MCF 10A (cell line): ENCODE data around the gene DDX56. TPM values are rescaled to one million over a fixed set of nuclear protein-coding genes. Genes with fewer than 3 reads are reported as not detected.

Experiments used
- BruUV-seq: library from RNA; stranded (reverse); fragments of 400-500 nt; replicated peaks from 2 replicates; lab custom pipeline; 2021; lab: Mats Ljungman, UMichigan
- CTCF ChIA-PET: fragments of 300-600 bp; sonication (Branson Sonifier 250); formaldehyde crosslinking; extraction: SDS; loops from one replicate; lab custom pipeline; 2021; ENCODE audit warnings: antibody characterized with exemption, inconsistent platforms; lab: Yijun Ruan, JAX
- POLR2A ChIA-PET: fragments of 300-600, 350-650 bp; sonication (Branson Sonifier 250); formaldehyde crosslinking; extraction: SDS; loops from one replicate; lab custom pipeline; 2020; ENCODE audit warnings: antibody characterized with exemption, inconsistent platforms; lab: Yijun Ruan, JAX
- DNase-seq: peaks from one replicate; pipeline ENCODE4 v3.0.0-alpha.2; 2018; ENCODE audit not compliant: unreplicated experiment
- H3K27ac Mint-ChIP-seq: one replicate; pipeline ENCODE4 v1.8.0; 2022; ENCODE audit warnings: mild to moderate bottlenecking, low read depth, mixed read lengths; ENCODE audit not compliant: unreplicated experiment
- H3K27me3 Mint-ChIP-seq: one replicate; pipeline ENCODE4 v1.8.0; 2022; ENCODE audit warnings: mixed read lengths; ENCODE audit not compliant: insufficient read depth, unreplicated experiment
- H3K36me3 Mint-ChIP-seq: one replicate; pipeline ENCODE4 v1.8.0; 2022; ENCODE audit warnings: mild to moderate bottlenecking, moderate library complexity, mixed read lengths; ENCODE audit not compliant: insufficient read depth, unreplicated experiment
- H3K4me1 Mint-ChIP-seq: one replicate; pipeline ENCODE4 v1.8.0; 2022; ENCODE audit warnings: mixed read lengths; ENCODE audit not compliant: insufficient read depth, unreplicated experiment
- H3K4me3 Mint-ChIP-seq: one replicate; pipeline ENCODE4 v1.8.0; 2022; ENCODE audit warnings: mild to moderate bottlenecking, moderate library complexity, mixed read lengths; ENCODE audit not compliant: unreplicated experiment
- H3K9me3 Mint-ChIP-seq: one replicate; pipeline ENCODE4 v1.8.0; 2022; ENCODE audit warnings: mixed read lengths; ENCODE audit not compliant: unreplicated experiment
- CTCF ChIP-seq: fragments of 200-600 bp; IDR thresholded peaks from one replicate; pipeline ENCODE4 v1.8.0; 2022; ENCODE audit warnings: antibody characterized with exemption, mild to moderate bottlenecking; ENCODE audit not compliant: unreplicated experiment
- intact Hi-C: fragments of 100-400 bp; cut with micrococcal nuclease; formaldehyde crosslinking; loops from 2 replicates; pipeline ENCODE4 v1.14.1; 2022
- total RNA-seq: library from RNA; stranded (reverse); gene quantifications from 2 replicates; pipeline ENCODE4 v1.2.3, GENCODE V29; 2022

DDX56 gene
- total RNA-seq, 1 experiment from 2014 or later, result 104 TPM

- CTCF ChIA-PET, result no interaction called here
- peaks cover 8% of the 10 kb centered on the region for H3K9me3 Mint-ChIP-seq
- no TSS peak for BruUV-seq
- DNase-seq, result no peak
- POLR2A ChIA-PET, result interaction anchor here (0.6 kb wide), 1 partner anchor 501 kb away, joined by 4 read pairs; no protein-coding TSS in a partner anchor
- no peak overlapping the region for H3K4me3 Mint-ChIP-seq
- peaks cover 6% of the 10 kb centered on the region for H3K36me3 Mint-ChIP-seq
- intact Hi-C loops, result no loop called here
- H3K27me3 Mint-ChIP-seq, result peaks cover 34% of the 10 kb centered on the region
- H3K4me1 Mint-ChIP-seq, result no peaks in the 10 kb centered on the region
- no peak overlapping the region for H3K27ac Mint-ChIP-seq
- no peak for TF ChIP-seq CTCF
These were observed 53.1 kb downstream of the DDX56 start for GRCh38 chr7:44520574-44520973.

GRCh38 chr7:44519546-44519945 is 54.2 kb downstream of the DDX56 start:
- DNase-seq, result no peak
- POLR2A ChIA-PET, result no interaction called here
- Mint-ChIP-seq H3K36me3 (peaks cover 6% of the 10 kb centered on the region), H3K4me1 (no peaks in the 10 kb centered on the region), H3K4me3 (no peak overlapping the region), H3K9me3 (peaks cover 2% of the 10 kb centered on the region), H3K27me3 (peaks cover 26% of the 10 kb centered on the region), H3K27ac (no peak overlapping the region)
- intact Hi-C loops, result no loop called here
- CTCF ChIA-PET, result interaction anchor here (0.6 to 0.8 kb wide), 2 partner anchors 10 to 278 kb away, joined by 3 read pairs; no protein-coding TSS in a partner anchor
- BruUV-seq, result no TSS peak
- TF ChIP-seq CTCF, result no peak

- no peaks in the 10 kb centered on the region for H3K9me3 Mint-ChIP-seq
- no peaks in the 10 kb centered on the region for H3K4me1 Mint-ChIP-seq
These were observed 54.9 kb downstream of the DDX56 start for GRCh38 chr7:44518761-44519160.

GRCh38 chr7:44517175-44517574 is 56.5 kb downstream of the DDX56 start:
- H3K4me3 Mint-ChIP-seq, result no peak overlapping the region
- H3K27ac Mint-ChIP-seq, result no peak overlapping the region
- no peak for DNase-seq
- ChIA-PET CTCF (interaction anchor here (0.6 to 0.7 kb wide), 2 partner anchors 48 to 51 kb away, joined by 3 read pairs; no protein-coding TSS in a partner anchor), POLR2A (no interaction called here)
- H3K27me3 Mint-ChIP-seq, result peaks cover 3% of the 10 kb centered on the region
- no peaks in the 10 kb centered on the region for H3K36me3 Mint-ChIP-seq
- intact Hi-C loops, result no loop called here
- no peaks in the 10 kb centered on the region for H3K4me1 Mint-ChIP-seq
- no peak for TF ChIP-seq CTCF
- H3K9me3 Mint-ChIP-seq, result no peaks in the 10 kb centered on the region
- BruUV-seq, result no TSS peak

More at GRCh38 chr7:44518761-44519160, 54.9 kb downstream of the DDX56 start:
- ChIA-PET CTCF (no interaction called here), POLR2A (no interaction called here)
- BruUV-seq, result no TSS peak
- H3K36me3 Mint-ChIP-seq, result no peaks in the 10 kb centered on the region
- H3K27me3 Mint-ChIP-seq, result peaks cover 19% of the 10 kb centered on the region
- no peak overlapping the region for H3K27ac Mint-ChIP-seq
- H3K4me3 Mint-ChIP-seq, result no peak overlapping the region
- intact Hi-C loops, result no loop called here
- no peak for TF ChIP-seq CTCF
- no peak for DNase-seq

Other genes with a start within 250 kb of the DDX56 start
- 0.54 and 1.8 TPM in 2 replicates for gene CAMK2B, start 248.3 kb downstream of the DDX56 start, total RNA-seq
- gene NUDCD3, start 83.2 kb downstream of the DDX56 start, total RNA-seq, result 85.5 and 87.7 TPM in 2 replicates
- gene NPC1L1, start 32.6 kb downstream of the DDX56 start, total RNA-seq, result 0.07 TPM in 1 of 2 replicates, not detected in the other
- gene TMED4, start 8.3 kb upstream of the DDX56 start, total RNA-seq, result 49.7 and 58.0 TPM in 2 replicates
- gene OGDH, start 32.7 kb upstream of the DDX56 start, total RNA-seq, result 75.1 and 91.1 TPM in 2 replicates
- gene ZMIZ2, start 174.9 kb upstream of the DDX56 start, total RNA-seq, result 94.4 and 100 TPM in 2 replicates
- gene PPIA, start 222.8 kb upstream of the DDX56 start, total RNA-seq, result 2,090 and 2,238 TPM in 2 replicates